C4-2B (cell line): ENCODE results near the gene SCAMP4.

Experiments
- CTCF ChIP-seq: fragments of 450-650 bp; conservative IDR thresholded peaks from 2 replicates; pipeline ENCODE4 v1.5.1; 2017; ENCODE audit warnings: mild to moderate bottlenecking
- ZFX ChIP-seq: fragments of 450-650 bp; IDR thresholded peaks from 2 replicates; pipeline ENCODE4 v1.6.1; 2017

GRCh38 chr19:1858412-1859081 is 46.7 kb upstream of the SCAMP4 start:
- TF ChIP-seq CTCF = no peak
- no peak for TF ChIP-seq ZFX
